GM12878 (cell line): Measurements from ENCODE around the gene IL1RAPL1. TPM values are rescaled to one million over a fixed set of nuclear protein-coding genes. Genes with fewer than 3 reads are reported as not detected.

Experiments used
- BCL3 ChIP-seq: IDR thresholded peaks from 2 replicates; pipeline ENCODE4 v1.6.1; 2011; ENCODE audit warnings: borderline replicate concordance, low read depth, mild to moderate bottlenecking, moderate library complexity, low read length; ENCODE audit not compliant: insufficient read depth, poor library complexity, severe bottlenecking
- GATAD2B ChIP-seq: fragments of 450-650 bp; conservative IDR thresholded peaks from 2 replicates; pipeline ENCODE4 v1.6.1; 2017; ENCODE audit warnings: low read depth, mild to moderate bottlenecking, moderate library complexity
- MYC ChIP-seq: IDR thresholded peaks from 2 replicates; pipeline ENCODE4 v1.6.1; 2011; ENCODE audit warnings: mild to moderate bottlenecking, low read length, moderate library complexity, inconsistent platforms; ENCODE audit not compliant: insufficient read depth, insufficient replicate concordance, insufficient read length, severe bottlenecking
- NR2C2 ChIP-seq: IDR thresholded peaks from 2 replicates; pipeline ENCODE4 v1.6.1; 2011; ENCODE audit warnings: borderline replicate concordance, low read depth; ENCODE audit not compliant: control insufficient read depth, insufficient read length
- NRF1 ChIP-seq: conservative IDR thresholded peaks from 2 replicates; pipeline ENCODE4 v1.6.1; 2011; ENCODE audit warnings: mild to moderate bottlenecking, low read depth, low read length, improper control_type of control experiment
- SREBF2 ChIP-seq: IDR thresholded peaks from 2 replicates; pipeline ENCODE4 v1.6.1; 2012; ENCODE audit warnings: mild to moderate bottlenecking, low read length
- USF2 ChIP-seq: IDR thresholded peaks from 2 replicates; pipeline ENCODE4 v1.6.1; 2011; ENCODE audit warnings: low read depth, low read length, improper control_type of control experiment, borderline replicate concordance
- ZBTB40 ChIP-seq: fragments of 450-650 bp; IDR thresholded peaks from 2 replicates; pipeline ENCODE4 v1.6.1; 2016; ENCODE audit warnings: mild to moderate bottlenecking, moderate library complexity, borderline replicate concordance
- ZNF592 ChIP-seq: fragments of 450-650 bp; IDR thresholded peaks from 2 replicates; pipeline ENCODE4 v1.6.1; 2017; ENCODE audit warnings: mild to moderate bottlenecking, moderate library complexity
- ZNF687 ChIP-seq: fragments of 450-650 bp; IDR thresholded peaks from 2 replicates; pipeline ENCODE4 v1.6.1; 2017; ENCODE audit warnings: mild to moderate bottlenecking, moderate library complexity
- ZZZ3 ChIP-seq: IDR thresholded peaks from 2 replicates; pipeline ENCODE4 v1.6.1; 2011; ENCODE audit warnings: low read depth; ENCODE audit not compliant: control insufficient read depth, insufficient read length
- polyA plus RNA-seq, 11 experiments: library from polyadenylated mRNA; depleted of rRNA in 4 of 11; unstranded in 6 of 11; stranded (reverse) in 5 of 11; fragments of >200 nt; fragmentation: Nextera tagmentation in 4 of 11; fragmentation: Illumina TruSeq in 1 of 11; extraction: Ambion mirVana in 4 of 11; extraction: Trizol in 1 of 11; gene quantifications; 1 replicate in 1 of 11; 2 replicates in 10 of 11; pipeline versions ENCODE4 v1.2.1 to v1.2.3, GENCODE V29; 2011 to 2016; ENCODE audit warnings: inconsistent platforms in 2 of 11, missing spikeins in 2 of 11, low read depth in 1 of 11
- total RNA-seq, 4 experiments: library from RNA; depleted of rRNA in 3 of 4; stranded (reverse); fragments of >200 nt in 3 of 4; fragmentation: Illumina TruSeq in 1 of 4; extraction: Trizol in 1 of 4; gene quantifications; 2 replicates each; pipeline versions ENCODE4 v1.2.1 to v1.2.3, GENCODE V29; 2013 to 2021

Gene IL1RAPL1
- total and polyA plus RNA-seq, 10 of the 15 experiments (the other 5 are each of a cell fraction or from before 2014, with no cell fraction given) = not detected

- TF ChIP-seq ZZZ3 (no peak), BCL3 (no peak), ZBTB40 (no peak), USF2 (no peak), NR2C2 (no peak), NRF1 (no peak), ZNF592 (no peak), SREBF2 (no peak), GATAD2B (no peak), MYC (no peak), ZNF687 (no peak)
- TF ChIP-seq, all 136 proteins: peak for 0
Measured at GRCh38 chrX:29143756-29144155, 556.5 kb downstream of the IL1RAPL1 start (continued).
